Measurements from ENCODE around the gene UBLCP1. TPM values are rescaled to one million over a fixed set of nuclear protein-coding genes. Genes with fewer than 3 reads are reported as not detected.

The UBLCP1 gene
- total RNA-seq, 4 donors from 2014 or later = 14.9 to 21.1 (median 19.3) TPM

DNA sequence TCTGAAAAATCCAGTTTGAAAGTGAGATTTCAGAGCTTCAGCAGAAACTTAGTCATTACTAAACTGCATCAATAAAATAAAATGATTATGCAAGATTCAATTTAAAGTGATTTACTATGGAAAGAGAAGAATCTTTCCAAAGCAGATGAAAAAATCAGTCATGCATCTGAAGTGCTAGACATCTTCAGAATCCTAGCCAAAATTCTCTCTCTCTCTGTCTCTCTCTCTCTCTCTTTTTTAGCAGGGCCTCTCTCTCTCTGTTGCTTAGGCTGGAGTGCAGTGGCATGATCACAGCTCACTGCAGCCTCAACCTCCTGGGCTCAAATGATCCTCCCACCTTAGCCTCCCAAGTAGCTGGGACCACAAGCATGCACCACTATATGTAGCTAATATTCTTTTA lies 18.2 kb upstream of the UBLCP1 start:
- Histone ChIP-seq H3K27me3 (no peaks in the 10 kb centered on the region), H3K27ac (no peak overlapping the region), H3K9me3 (no peaks in the 10 kb centered on the region), H3K4me1 (no peaks in the 10 kb centered on the region), H3K36me3 (no peaks in the 10 kb centered on the region), H3K4me3 (replicated peaks in 1 of 3) (no peak overlapping the region)
- DNase-seq = no peak
- intact Hi-C loops (cut with DNase I) = no loop called here
- TF ChIP-seq, protein P1, sequence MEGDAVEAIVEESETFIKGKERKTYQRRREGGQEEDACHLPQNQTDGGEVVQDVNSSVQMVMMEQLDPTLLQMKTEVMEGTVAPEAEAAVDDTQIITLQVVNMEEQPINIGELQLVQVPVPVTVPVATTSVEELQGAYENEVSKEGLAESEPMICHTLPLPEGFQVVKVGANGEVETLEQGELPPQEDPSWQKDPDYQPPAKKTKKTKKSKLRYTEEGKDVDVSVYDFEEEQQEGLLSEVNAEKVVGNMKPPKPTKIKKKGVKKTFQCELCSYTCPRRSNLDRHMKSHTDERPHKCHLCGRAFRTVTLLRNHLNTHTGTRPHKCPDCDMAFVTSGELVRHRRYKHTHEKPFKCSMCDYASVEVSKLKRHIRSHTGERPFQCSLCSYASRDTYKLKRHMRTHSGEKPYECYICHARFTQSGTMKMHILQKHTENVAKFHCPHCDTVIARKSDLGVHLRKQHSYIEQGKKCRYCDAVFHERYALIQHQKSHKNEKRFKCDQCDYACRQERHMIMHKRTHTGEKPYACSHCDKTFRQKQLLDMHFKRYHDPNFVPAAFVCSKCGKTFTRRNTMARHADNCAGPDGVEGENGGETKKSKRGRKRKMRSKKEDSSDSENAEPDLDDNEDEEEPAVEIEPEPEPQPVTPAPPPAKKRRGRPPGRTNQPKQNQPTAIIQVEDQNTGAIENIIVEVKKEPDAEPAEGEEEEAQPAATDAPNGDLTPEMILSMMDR (IDR thresholded peaks at IDR 0.05) = no peak
- TF ChIP-seq POLR2A (IDR thresholded peaks at IDR 0.05) = no peak

DNA sequence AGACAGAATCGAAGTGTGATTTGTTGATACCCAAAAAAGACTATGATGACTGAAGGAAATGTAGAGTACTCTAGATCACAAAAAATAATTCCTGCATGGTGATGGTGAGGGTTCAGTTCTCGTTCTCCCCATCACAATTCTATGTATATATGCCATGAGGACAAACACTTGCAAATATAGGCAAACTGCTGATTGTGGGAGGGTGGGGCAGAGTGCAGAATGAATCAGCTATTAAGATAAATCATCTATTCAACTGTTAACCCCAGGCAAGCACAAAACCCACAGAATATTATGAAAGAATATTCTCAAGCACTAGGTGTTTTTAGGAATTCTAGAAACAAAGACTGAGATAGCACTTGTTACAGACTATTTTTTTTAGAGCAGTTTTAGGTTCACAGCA lies 13.9 kb upstream of the UBLCP1 start:
- no peak overlapping the region for H3K4me3 ChIP-seq (replicated peaks in 1 of 3)
- H3K4me1 ChIP-seq = no peaks in the 10 kb centered on the region
- no peak for DNase-seq
- H3K36me3 ChIP-seq = no peaks in the 10 kb centered on the region
- TF ChIP-seq, protein P1 (IDR thresholded peaks at IDR 0.05) = no peak
- no peak for TF ChIP-seq POLR2A (IDR thresholded peaks at IDR 0.05)
- H3K9me3 ChIP-seq = no peaks in the 10 kb centered on the region
- H3K27me3 ChIP-seq = no peaks in the 10 kb centered on the region
- 70 to 71% methylated on average over 2 of the region's 2 CpGs for WGBS, 2 donors
- no peak overlapping the region for H3K27ac ChIP-seq
- intact Hi-C loops (cut with DNase I) = no loop called here

DNA sequence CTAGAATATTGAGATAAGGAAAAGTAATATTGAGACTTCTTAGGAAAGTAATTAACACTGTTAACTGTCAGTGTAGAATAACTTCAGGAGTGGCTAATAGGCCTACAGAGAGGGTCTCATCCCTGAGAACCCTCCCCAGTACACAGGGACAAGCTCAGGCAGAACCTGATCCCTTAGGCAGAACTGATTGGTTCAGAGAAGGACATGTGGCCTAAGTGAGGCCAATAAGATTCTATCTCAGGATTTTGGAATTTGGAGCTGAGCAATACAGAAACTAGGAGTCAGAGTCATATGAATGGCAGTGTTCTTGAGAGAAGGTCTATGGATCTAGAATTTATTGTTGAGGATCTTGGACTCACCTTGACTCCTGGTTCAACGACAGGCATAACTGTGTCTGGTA lies 10.9 kb upstream of the UBLCP1 start:
- 87 to 97% methylated on average over 1 of the region's 1 CpG for WGBS, 2 donors
- intact Hi-C loops (cut with DNase I) = no loop called here
- H3K36me3 ChIP-seq = no peaks in the 10 kb centered on the region
- H3K4me1 ChIP-seq = no peaks in the 10 kb centered on the region
- no peaks in the 10 kb centered on the region for H3K27me3 ChIP-seq
- no peak for TF ChIP-seq POLR2A (IDR thresholded peaks at IDR 0.05)
- TF ChIP-seq, protein P1 (IDR thresholded peaks at IDR 0.05) = no peak
- H3K4me3 ChIP-seq (replicated peaks in 1 of 3) = no peak overlapping the region
- H3K9me3 ChIP-seq = no peaks in the 10 kb centered on the region
- DNase-seq = no peak
- H3K27ac ChIP-seq = no peak overlapping the region

DNA sequence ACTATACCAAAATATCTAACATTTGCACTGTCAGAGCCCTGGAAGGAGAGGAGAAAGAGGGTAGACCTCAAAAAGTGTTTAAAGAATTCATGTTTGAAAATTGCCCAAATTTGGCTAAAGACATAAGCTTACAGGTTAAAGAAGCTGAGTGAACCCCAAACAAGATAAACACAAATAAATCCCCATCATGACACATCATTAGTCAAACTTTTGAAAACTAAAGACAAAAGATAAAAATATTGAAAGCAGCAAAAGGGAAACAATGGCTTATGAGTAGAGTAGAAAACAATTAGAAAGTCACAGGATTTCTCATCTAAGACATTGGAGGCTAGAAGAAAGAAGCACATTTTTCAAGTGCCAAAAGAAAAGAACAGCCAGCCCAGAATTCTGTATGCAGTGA lies 6.1 kb upstream of the UBLCP1 start:
- Histone ChIP-seq H3K27ac (no peak overlapping the region), H3K36me3 (no peaks in the 10 kb centered on the region), H3K4me1 (peaks cover 0 to 1% of the 10 kb centered on the region in 2 donors), H3K9me3 (no peaks in the 10 kb centered on the region), H3K4me3 (replicated peaks in 1 of 3) (no peak overlapping the region), H3K27me3 (no peaks in the 10 kb centered on the region)
- intact Hi-C loops (cut with DNase I) = no loop called here
- no peak for TF ChIP-seq POLR2A (IDR thresholded peaks at IDR 0.05)
- TF ChIP-seq, protein P1 (IDR thresholded peaks at IDR 0.05) = no peak
- no peak for DNase-seq

DNA sequence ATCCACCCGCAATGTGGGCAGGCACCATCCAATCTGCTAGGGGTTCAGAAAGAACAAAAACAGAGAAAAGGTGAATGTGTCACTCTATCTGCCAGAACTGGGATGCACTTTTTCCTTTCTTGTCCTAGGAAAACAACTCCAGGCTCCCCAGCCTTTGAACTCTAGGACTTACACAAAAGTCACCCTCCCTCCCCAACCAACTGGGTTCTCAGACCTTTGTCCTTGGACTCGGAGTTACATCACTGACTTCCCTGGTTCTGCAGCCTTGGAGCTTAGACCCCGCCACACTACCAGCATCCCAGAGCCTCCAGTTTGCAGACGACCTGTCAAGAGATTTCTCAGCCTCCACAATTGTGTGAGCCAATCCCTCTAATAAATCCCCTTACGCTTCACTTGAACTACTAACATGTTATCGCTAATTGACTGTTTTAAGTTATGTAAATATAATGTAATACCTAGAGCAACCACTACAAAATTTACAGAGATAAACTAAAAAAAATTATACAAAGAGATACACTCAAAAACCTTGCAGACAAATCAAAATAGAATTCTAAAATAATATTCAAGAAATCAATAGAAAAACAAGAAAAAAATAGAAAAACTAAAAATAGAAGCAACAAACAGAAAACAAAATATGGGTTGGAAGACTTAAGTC lies 5.3 kb upstream of the UBLCP1 start:
- H3K9me3 ChIP-seq = no peaks in the 10 kb centered on the region
- peaks cover 0 to 6% of the 10 kb centered on the region in 2 donors for H3K4me1 ChIP-seq
- no peak overlapping the region for H3K27ac ChIP-seq
- intact Hi-C loops (cut with DNase I) = no loop called here
- no peak overlapping the region for H3K4me3 ChIP-seq (replicated peaks in 1 of 3)
- 76 to 81% methylated on average over 6 of the region's 6 CpGs for WGBS, 2 donors
- H3K36me3 ChIP-seq = no peaks in the 10 kb centered on the region
- no peak for DNase-seq
- TF ChIP-seq, protein P1 (IDR thresholded peaks at IDR 0.05) = no peak
- no peak for TF ChIP-seq POLR2A (IDR thresholded peaks at IDR 0.05)
- no peaks in the 10 kb centered on the region for H3K27me3 ChIP-seq

All from thyroid gland (tissue), 4 donors.